Liver (tissue), 9 donors: Measurements from ENCODE around the gene EPHB2. TPM values are rescaled to one million over a fixed set of nuclear protein-coding genes. Genes with fewer than 3 reads are reported as not detected.

Source experiments
- DNase-seq: peaks from one replicate; pipeline ENCODE4 v3.0.0-alpha.2; 2017; ENCODE audit warnings: low spot score
- H3K27ac ChIP-seq, 2 donors: one replicate each; pipeline ENCODE4 v1.7.0; 2013; ENCODE audit warnings: inconsistent platforms in 2 of 2, low read length in 2 of 2, control low read depth in 1 of 2, low read depth in 1 of 2, mild to moderate bottlenecking in 1 of 2
- H3K27me3 ChIP-seq, 4 donors: one replicate each; pipeline versions ENCODE4 v1.6.1 to v1.7.0; 2013; ENCODE audit warnings: low read length in 3 of 4, inconsistent platforms in 1 of 4, mild to moderate bottlenecking in 1 of 4, moderate library complexity in 1 of 4; ENCODE audit not compliant: control insufficient read depth in 4 of 4, insufficient read depth in 4 of 4
- H3K36me3 ChIP-seq, 4 donors: one replicate each; pipeline versions ENCODE4 v1.6.1 to v1.7.0; 2013; ENCODE audit warnings: low read length in 3 of 4, mild to moderate bottlenecking in 3 of 4, low read depth in 1 of 4, moderate library complexity in 1 of 4; ENCODE audit not compliant: control insufficient read depth in 4 of 4, insufficient read depth in 3 of 4
- H3K4me1 ChIP-seq, 4 donors: one replicate each; pipeline versions ENCODE4 v1.6.1 to v1.7.0; 2013; ENCODE audit warnings: low read length in 3 of 4, mild to moderate bottlenecking in 3 of 4, moderate library complexity in 1 of 4; ENCODE audit not compliant: control insufficient read depth in 4 of 4, insufficient read depth in 4 of 4
- H3K4me3 ChIP-seq, 3 donors: one replicate each; pipeline versions ENCODE4 v1.6.1 to v1.7.0; 2013; ENCODE audit warnings: low read length in 3 of 3, control low read depth in 1 of 3, low read depth in 1 of 3, mild to moderate bottlenecking in 1 of 3
- H3K9ac ChIP-seq, 2 donors: one replicate each; pipeline ENCODE4 v1.7.0; 2013; ENCODE audit warnings: low read length in 2 of 2, mild to moderate bottlenecking in 2 of 2, moderate library complexity in 2 of 2, control low read depth in 1 of 2, low read depth in 1 of 2
- H3K9me3 ChIP-seq, 4 donors: one replicate each; pipeline versions ENCODE4 v1.6.1 to v1.7.0; 2013; ENCODE audit warnings: low read length in 3 of 4; ENCODE audit not compliant: control insufficient read depth in 4 of 4
- EGR1 ChIP-seq, 2 donors: IDR thresholded peaks; 2 replicates each; pipeline ENCODE4 v1.6.1; 2016 to 2018; ENCODE audit warnings: antibody characterized with exemption in 2 of 2, low read depth in 2 of 2
- FOXA1 ChIP-seq: IDR thresholded peaks from 2 replicates; pipeline ENCODE4 v1.6.1; 2016; ENCODE audit warnings: antibody characterized with exemption
- FOXA2 ChIP-seq: IDR thresholded peaks from 2 replicates; pipeline ENCODE4 v1.6.1; 2016; ENCODE audit warnings: antibody characterized with exemption
- GABPA ChIP-seq, 2 donors: IDR thresholded peaks in 1 of 2; conservative IDR thresholded peaks in 1 of 2; 2 replicates each; pipeline ENCODE4 v1.6.1; 2016; ENCODE audit warnings: antibody characterized with exemption in 2 of 2, mild to moderate bottlenecking in 1 of 2, moderate library complexity in 1 of 2
- HNF4A ChIP-seq, 2 donors: conservative IDR thresholded peaks; 2 replicates each; pipeline ENCODE4 v1.6.1; 2016; ENCODE audit warnings: antibody characterized with exemption in 2 of 2, mild to moderate bottlenecking in 2 of 2
- JUND ChIP-seq, 2 donors: IDR thresholded peaks; 2 replicates each; pipeline ENCODE4 v1.6.1; 2016; ENCODE audit warnings: antibody characterized with exemption in 2 of 2
- NR2F2 ChIP-seq: IDR thresholded peaks from 2 replicates; pipeline ENCODE4 v1.6.1; 2016; ENCODE audit warnings: antibody characterized with exemption
- RXRA ChIP-seq, 2 donors: IDR thresholded peaks; 2 replicates each; pipeline ENCODE4 v1.6.1; 2017 to 2018; ENCODE audit warnings: antibody characterized with exemption in 2 of 2, mild to moderate bottlenecking in 1 of 2
- SP1 ChIP-seq: IDR thresholded peaks from 2 replicates; pipeline ENCODE4 v1.6.1; 2018; ENCODE audit warnings: antibody characterized with exemption, mild to moderate bottlenecking
- TAF1 ChIP-seq: conservative IDR thresholded peaks from 2 replicates; pipeline ENCODE4 v1.6.1; 2016; ENCODE audit warnings: antibody characterized with exemption, mild to moderate bottlenecking
- YY1 ChIP-seq: IDR thresholded peaks from 2 replicates; pipeline ENCODE4 v1.6.1; 2016; ENCODE audit warnings: antibody characterized with exemption, mild to moderate bottlenecking
- WGBS: extraction: QIAGEN DNeasy Blood & Tissue Kit; methylation state at CpG from one replicate; pipeline ENCODE4 v1.1.7; 2013; 5-methylcytosine and 5-hydroxymethylcytosine counted together
- polyA plus RNA-seq, 2 donors: library from polyadenylated mRNA; stranded (reverse) in 1 of 2; unstranded in 1 of 2; fragments of 200-250 nt in 1 of 2; fragments of >200 nt in 1 of 2; fragmentation: Nextera tagmentation in 1 of 2; extraction: Ambion mirVana in 1 of 2; gene quantifications; one replicate each; pipeline versions ENCODE4 v1.2.1 to v1.2.3, GENCODE V29; 2013 to 2015
- total RNA-seq, 2 donors: library from RNA; depleted of rRNA; stranded (reverse); fragments of >200 nt; gene quantifications; one replicate each; pipeline ENCODE4 v1.2.3, GENCODE V29; 2014
- TF ChIP-seq, protein P1 (sequence below): IDR thresholded peaks from 2 replicates; pipeline ENCODE4 v1.6.1; 2016; ENCODE audit warnings: antibody characterized with exemption, mild to moderate bottlenecking
- TF ChIP-seq, protein P2 (sequence below): IDR thresholded peaks from 2 replicates; pipeline ENCODE4 v1.6.1; 2016; ENCODE audit warnings: antibody characterized with exemption
- TF ChIP-seq, protein P3 (sequence below): IDR thresholded peaks from 2 replicates; pipeline ENCODE4 v1.6.1; 2016; ENCODE audit warnings: antibody characterized with exemption
- TF ChIP-seq, protein P4 (sequence below): IDR thresholded peaks from 2 replicates; pipeline ENCODE4 v1.6.1; 2016; ENCODE audit warnings: antibody characterized with exemption
- TF ChIP-seq, protein P5 (sequence below): fragments of 150-350 bp; IDR thresholded peaks from 2 replicates; pipeline ENCODE4 v1.5.1; 2017; ENCODE audit warnings: improper control_type of control experiment, low read depth, low read length; ENCODE audit not compliant: missing input control
- donor health status: healthy.
- donor health status: healthy.
- donor health status: healthy.
- donor health status: healthy.
- donor health status: healthy.

Gene EPHB2
- total and polyA plus RNA-seq, 4 donors = 0.07 to 1.0 (median 0.38) TPM

DNA sequence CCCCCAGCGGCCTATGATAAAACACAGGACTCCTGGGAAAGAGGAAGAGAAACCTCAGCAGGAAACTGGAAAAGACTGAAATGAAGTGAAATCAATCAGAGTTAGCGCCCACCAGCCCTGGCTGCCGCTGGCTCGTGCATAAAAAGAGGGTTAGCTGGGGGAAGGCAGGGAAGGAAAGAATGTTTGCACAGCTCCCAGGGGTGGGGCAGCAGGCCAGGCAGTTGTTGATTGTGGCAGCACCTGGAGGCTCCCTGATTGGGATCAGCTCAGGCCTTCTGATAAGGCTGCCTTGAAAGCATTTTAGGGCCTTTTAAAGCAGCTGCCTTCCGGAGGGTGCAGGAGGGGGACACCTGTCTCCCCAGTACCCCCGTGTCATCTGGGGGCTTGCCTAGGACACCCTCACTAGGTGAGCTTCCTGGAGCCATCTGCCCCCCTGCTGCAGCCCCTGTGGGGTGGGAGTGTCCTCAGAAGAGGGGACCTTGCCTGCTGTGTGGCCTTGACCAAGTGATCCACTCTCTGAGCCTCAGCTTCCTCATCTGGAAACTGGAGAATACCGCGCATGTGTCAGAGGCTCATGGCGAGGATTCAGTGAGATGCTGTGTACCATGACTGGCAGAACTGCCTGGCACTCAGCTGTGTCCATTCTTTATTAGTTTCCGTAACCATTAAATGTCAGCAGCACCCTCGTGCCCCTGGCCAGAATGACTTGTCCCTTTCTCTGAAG, 6.6 kb downstream of the EPHB2 start:
- WGBS = 65% methylated on average over 11 of the region's 11 CpGs
- Histone ChIP-seq H3K9ac (no peak overlapping the region), H3K4me3 (no peak overlapping the region), H3K36me3 (no peaks in the 10 kb centered on the region), H3K9me3 (no peaks in the 10 kb centered on the region), H3K27me3 (no peaks in the 10 kb centered on the region), H3K27ac (no peak overlapping the region), H3K4me1 (no peaks in the 10 kb centered on the region)
- no peak for DNase-seq
- TF ChIP-seq NR2F2 (no peak), HNF4A (conservative IDR thresholded peaks at IDR 0.05) (no peak), RXRA (IDR thresholded peaks at IDR 0.05) (no peak), YY1 (no peak), GABPA (IDR thresholded peaks at IDR 0.05 in 1 of 2, conservative IDR thresholded peaks at IDR 0.05 in 1 of 2) (no peak), JUND (IDR thresholded peaks at IDR 0.05) (no peak), FOXA1 (no peak), FOXA2 (no peak), EGR1 (IDR thresholded peaks at IDR 0.05; ENCODE audit: low read depth in 2 of 2) (no peak), SP1 (no peak), TAF1 (no peak)
- TF ChIP-seq, protein P1, sequence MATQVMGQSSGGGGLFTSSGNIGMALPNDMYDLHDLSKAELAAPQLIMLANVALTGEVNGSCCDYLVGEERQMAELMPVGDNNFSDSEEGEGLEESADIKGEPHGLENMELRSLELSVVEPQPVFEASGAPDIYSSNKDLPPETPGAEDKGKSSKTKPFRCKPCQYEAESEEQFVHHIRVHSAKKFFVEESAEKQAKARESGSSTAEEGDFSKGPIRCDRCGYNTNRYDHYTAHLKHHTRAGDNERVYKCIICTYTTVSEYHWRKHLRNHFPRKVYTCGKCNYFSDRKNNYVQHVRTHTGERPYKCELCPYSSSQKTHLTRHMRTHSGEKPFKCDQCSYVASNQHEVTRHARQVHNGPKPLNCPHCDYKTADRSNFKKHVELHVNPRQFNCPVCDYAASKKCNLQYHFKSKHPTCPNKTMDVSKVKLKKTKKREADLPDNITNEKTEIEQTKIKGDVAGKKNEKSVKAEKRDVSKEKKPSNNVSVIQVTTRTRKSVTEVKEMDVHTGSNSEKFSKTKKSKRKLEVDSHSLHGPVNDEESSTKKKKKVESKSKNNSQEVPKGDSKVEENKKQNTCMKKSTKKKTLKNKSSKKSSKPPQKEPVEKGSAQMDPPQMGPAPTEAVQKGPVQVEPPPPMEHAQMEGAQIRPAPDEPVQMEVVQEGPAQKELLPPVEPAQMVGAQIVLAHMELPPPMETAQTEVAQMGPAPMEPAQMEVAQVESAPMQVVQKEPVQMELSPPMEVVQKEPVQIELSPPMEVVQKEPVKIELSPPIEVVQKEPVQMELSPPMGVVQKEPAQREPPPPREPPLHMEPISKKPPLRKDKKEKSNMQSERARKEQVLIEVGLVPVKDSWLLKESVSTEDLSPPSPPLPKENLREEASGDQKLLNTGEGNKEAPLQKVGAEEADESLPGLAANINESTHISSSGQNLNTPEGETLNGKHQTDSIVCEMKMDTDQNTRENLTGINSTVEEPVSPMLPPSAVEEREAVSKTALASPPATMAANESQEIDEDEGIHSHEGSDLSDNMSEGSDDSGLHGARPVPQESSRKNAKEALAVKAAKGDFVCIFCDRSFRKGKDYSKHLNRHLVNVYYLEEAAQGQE = no peak
- TF ChIP-seq, protein P2, sequence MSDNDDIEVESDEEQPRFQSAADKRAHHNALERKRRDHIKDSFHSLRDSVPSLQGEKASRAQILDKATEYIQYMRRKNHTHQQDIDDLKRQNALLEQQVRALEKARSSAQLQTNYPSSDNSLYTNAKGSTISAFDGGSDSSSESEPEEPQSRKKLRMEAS = no peak
- TF ChIP-seq, protein P3, sequence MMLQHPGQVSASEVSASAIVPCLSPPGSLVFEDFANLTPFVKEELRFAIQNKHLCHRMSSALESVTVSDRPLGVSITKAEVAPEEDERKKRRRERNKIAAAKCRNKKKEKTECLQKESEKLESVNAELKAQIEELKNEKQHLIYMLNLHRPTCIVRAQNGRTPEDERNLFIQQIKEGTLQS = no peak
- TF ChIP-seq, protein P4, sequence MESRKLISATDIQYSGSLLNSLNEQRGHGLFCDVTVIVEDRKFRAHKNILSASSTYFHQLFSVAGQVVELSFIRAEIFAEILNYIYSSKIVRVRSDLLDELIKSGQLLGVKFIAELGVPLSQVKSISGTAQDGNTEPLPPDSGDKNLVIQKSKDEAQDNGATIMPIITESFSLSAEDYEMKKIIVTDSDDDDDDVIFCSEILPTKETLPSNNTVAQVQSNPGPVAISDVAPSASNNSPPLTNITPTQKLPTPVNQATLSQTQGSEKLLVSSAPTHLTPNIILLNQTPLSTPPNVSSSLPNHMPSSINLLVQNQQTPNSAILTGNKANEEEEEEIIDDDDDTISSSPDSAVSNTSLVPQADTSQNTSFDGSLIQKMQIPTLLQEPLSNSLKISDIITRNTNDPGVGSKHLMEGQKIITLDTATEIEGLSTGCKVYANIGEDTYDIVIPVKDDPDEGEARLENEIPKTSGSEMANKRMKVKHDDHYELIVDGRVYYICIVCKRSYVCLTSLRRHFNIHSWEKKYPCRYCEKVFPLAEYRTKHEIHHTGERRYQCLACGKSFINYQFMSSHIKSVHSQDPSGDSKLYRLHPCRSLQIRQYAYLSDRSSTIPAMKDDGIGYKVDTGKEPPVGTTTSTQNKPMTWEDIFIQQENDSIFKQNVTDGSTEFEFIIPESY = no peak
- TF ChIP-seq, protein P5, sequence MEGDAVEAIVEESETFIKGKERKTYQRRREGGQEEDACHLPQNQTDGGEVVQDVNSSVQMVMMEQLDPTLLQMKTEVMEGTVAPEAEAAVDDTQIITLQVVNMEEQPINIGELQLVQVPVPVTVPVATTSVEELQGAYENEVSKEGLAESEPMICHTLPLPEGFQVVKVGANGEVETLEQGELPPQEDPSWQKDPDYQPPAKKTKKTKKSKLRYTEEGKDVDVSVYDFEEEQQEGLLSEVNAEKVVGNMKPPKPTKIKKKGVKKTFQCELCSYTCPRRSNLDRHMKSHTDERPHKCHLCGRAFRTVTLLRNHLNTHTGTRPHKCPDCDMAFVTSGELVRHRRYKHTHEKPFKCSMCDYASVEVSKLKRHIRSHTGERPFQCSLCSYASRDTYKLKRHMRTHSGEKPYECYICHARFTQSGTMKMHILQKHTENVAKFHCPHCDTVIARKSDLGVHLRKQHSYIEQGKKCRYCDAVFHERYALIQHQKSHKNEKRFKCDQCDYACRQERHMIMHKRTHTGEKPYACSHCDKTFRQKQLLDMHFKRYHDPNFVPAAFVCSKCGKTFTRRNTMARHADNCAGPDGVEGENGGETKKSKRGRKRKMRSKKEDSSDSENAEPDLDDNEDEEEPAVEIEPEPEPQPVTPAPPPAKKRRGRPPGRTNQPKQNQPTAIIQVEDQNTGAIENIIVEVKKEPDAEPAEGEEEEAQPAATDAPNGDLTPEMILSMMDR = no peak
